Sigmoid colon (tissue), 7 donors: ENCODE measurements around the gene SMC3. TPM values are rescaled to one million over a fixed set of nuclear protein-coding genes. Genes with fewer than 3 reads are reported as not detected.
A peak's percentile ranks its signal among the peaks of the same experiment; 100 is the strongest.

ENCODE experiments used
- DNase-seq: peaks from one replicate; pipeline ENCODE4 v3.0.0-alpha.2; 2019
- H3K27ac ChIP-seq, 4 donors: fragments of 200-600 bp; sonication (generic); one replicate each; pipeline ENCODE4 v1.5.1; 2016 to 2019; ENCODE audit warnings: mild to moderate bottlenecking in 1 of 4
- H3K27me3 ChIP-seq, 3 donors: fragments of 200-600 bp; sonication (generic); one replicate each; pipeline ENCODE4 v1.5.1; 2019; ENCODE audit warnings: mild to moderate bottlenecking in 1 of 3
- H3K36me3 ChIP-seq, 4 donors: fragments of 200-600 bp; sonication (generic); one replicate each; pipeline ENCODE4 v1.5.1; 2016 to 2019
- H3K4me1 ChIP-seq, 4 donors: fragments of 200-600 bp; sonication (generic); one replicate each; pipeline ENCODE4 v1.5.1; 2017 to 2019
- H3K4me3 ChIP-seq, 4 donors: fragments of 200-600 bp; sonication (generic); one replicate each; pipeline ENCODE4 v1.5.1; 2017 to 2019; ENCODE audit warnings: mild to moderate bottlenecking in 2 of 4, moderate library complexity in 1 of 4
- H3K9me3 ChIP-seq, 4 donors: fragments of 200-600 bp in 3 of 4; sonication (generic) in 3 of 4; one replicate each; pipeline versions ENCODE4 v1.5.1 to v1.6.1; 2013 to 2019
- EP300 ChIP-seq, 4 donors: sonication (generic); formaldehyde crosslinking; IDR thresholded peaks; one replicate each; pipeline ENCODE4 v1.6.1; 2017; ENCODE audit warnings: antibody characterized with exemption in 4 of 4
- POLR2A ChIP-seq, 2 donors: fragments of 450-650 bp; IDR thresholded peaks; one replicate each; pipeline ENCODE4 v1.6.1; 2016; ENCODE audit warnings: antibody characterized with exemption in 2 of 2, mild to moderate bottlenecking in 2 of 2, moderate library complexity in 2 of 2
- POLR2AphosphoS5 ChIP-seq, 4 donors: sonication (generic); formaldehyde crosslinking; IDR thresholded peaks; one replicate each; pipeline ENCODE4 v1.6.1; 2017; ENCODE audit warnings: antibody characterized with exemption in 4 of 4
- WGBS, 2 donors: extraction: QIAGEN DNeasy Blood & Tissue Kit; methylation state at CpG; one replicate each; pipeline ENCODE4 v1.1.7; 2013; 5-methylcytosine and 5-hydroxymethylcytosine counted together
- intact Hi-C: fragments of 100-400 bp; cut with DNase I; formaldehyde crosslinking; loops from one replicate; pipeline ENCODE4 v1.15.1; 2023
- polyA plus RNA-seq, 3 donors: library from polyadenylated mRNA; stranded (reverse); fragments of 200-250 nt; gene quantifications; one replicate each; pipeline ENCODE4 v1.2.3, GENCODE V29; 2013
- total RNA-seq, 4 donors: library from RNA; depleted of rRNA; stranded (reverse); fragments of >200 nt; gene quantifications; one replicate each; pipeline ENCODE4 v1.1.0, GENCODE V29; 2016
- TF ChIP-seq, protein P1 (sequence below), 4 experiments: fragments of 450-650 bp in 3 of 4; fragments of 200-600 bp in 1 of 4; IDR thresholded peaks; one replicate each; pipeline ENCODE4 v1.5.1; 2016 to 2019; ENCODE audit warnings: antibody characterized with exemption in 4 of 4, mild to moderate bottlenecking in 3 of 4, moderate library complexity in 2 of 4
- donor health status: healthy with polysubstance abuse.
- donor health status: Bipolar disorder and iron deficiency.
- donor health status: healthy.

The SMC3 gene
- total and polyA plus RNA-seq, 7 donors: 12.6 to 43.5 (median 27.2) TPM

DNA sequence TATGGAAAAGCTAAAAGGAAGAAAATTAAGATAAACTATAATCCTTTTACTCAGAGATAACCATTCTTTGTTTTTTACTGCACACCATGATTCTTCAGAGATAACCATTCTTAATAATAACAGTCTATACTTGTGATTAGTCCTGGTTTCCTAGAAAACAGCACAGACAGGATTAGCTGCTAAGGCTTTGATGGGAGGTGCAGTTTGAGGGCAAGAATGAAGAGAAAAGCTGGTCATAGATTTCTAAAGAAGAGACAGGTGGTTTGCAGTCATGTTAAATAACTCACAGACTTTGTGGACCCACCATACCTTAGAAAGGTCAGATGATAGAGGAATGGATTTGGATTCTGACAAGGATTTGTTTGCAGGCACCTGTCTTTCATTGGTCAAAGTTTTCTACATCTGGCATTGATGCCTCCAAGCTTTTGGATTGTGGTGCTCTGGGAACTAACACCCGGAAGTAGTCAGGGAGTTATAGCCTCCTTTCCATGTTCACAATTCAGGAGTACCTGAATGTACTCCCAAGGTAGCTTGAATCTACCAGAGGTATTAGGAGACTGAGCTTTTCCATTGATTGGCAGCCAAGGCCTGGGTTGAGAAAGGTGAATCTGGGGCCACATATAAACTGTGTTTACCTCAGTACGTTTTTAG, 3.7 kb downstream of the SMC3 start:
- WGBS, 2 donors: 71 to 80% methylated on average over 2 of the region's 2 CpGs
- H3K27me3 ChIP-seq: no peaks in the 10 kb centered on the region
- no peak for TF ChIP-seq POLR2AphosphoS5 (IDR thresholded peaks at IDR 0.05)
- TF ChIP-seq, protein P1, sequence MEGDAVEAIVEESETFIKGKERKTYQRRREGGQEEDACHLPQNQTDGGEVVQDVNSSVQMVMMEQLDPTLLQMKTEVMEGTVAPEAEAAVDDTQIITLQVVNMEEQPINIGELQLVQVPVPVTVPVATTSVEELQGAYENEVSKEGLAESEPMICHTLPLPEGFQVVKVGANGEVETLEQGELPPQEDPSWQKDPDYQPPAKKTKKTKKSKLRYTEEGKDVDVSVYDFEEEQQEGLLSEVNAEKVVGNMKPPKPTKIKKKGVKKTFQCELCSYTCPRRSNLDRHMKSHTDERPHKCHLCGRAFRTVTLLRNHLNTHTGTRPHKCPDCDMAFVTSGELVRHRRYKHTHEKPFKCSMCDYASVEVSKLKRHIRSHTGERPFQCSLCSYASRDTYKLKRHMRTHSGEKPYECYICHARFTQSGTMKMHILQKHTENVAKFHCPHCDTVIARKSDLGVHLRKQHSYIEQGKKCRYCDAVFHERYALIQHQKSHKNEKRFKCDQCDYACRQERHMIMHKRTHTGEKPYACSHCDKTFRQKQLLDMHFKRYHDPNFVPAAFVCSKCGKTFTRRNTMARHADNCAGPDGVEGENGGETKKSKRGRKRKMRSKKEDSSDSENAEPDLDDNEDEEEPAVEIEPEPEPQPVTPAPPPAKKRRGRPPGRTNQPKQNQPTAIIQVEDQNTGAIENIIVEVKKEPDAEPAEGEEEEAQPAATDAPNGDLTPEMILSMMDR (IDR thresholded peaks at IDR 0.05): no peak
- TF ChIP-seq EP300 (IDR thresholded peaks at IDR 0.05): no peak
- no peak for TF ChIP-seq POLR2A (IDR thresholded peaks at IDR 0.05)
- no peak overlapping the region for H3K27ac ChIP-seq
- no peaks in the 10 kb centered on the region for H3K9me3 ChIP-seq
- peaks cover 0 to 72% (median 55%) of the 10 kb centered on the region in 4 donors for H3K4me1 ChIP-seq
- DNase-seq: no peak
- peaks cover 0 to 10% (median 0%) of the 10 kb centered on the region in 4 donors for H3K36me3 ChIP-seq
- intact Hi-C loops: no loop called here
- no peak overlapping the region for H3K4me3 ChIP-seq

DNA sequence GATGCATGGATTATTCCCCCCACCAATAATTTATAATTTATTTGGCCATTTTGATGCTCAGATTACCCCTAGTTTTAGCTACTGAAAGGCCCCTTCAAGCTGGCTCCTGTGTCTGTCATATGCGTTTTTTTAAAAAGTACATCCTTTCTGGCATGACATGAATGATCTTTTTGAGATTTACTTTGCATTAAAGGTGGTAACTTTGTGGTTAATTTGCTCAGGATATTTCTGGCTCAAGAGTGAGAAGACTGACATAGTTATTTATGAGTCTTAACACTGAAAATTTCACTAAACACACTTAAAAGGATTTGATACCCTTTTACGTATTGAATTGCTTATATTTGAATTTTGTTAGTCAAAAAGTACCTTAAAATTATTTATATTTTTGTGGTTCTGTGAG, 5.4 kb downstream of the SMC3 start:
- no peaks in the 10 kb centered on the region for H3K27me3 ChIP-seq
- 67 to 80% methylated on average over 2 of the region's 2 CpGs for WGBS, 2 donors
- TF ChIP-seq, protein P1 (IDR thresholded peaks at IDR 0.05): no peak
- TF ChIP-seq POLR2A (IDR thresholded peaks at IDR 0.05): no peak
- no peak for TF ChIP-seq POLR2AphosphoS5 (IDR thresholded peaks at IDR 0.05)
- TF ChIP-seq EP300 (IDR thresholded peaks at IDR 0.05): no peak
- peaks cover 0 to 74% (median 48%) of the 10 kb centered on the region in 4 donors for H3K4me1 ChIP-seq
- H3K27ac ChIP-seq: no peak overlapping the region
- H3K36me3 ChIP-seq: peaks cover 0 to 18% (median 2%) of the 10 kb centered on the region in 4 donors
- intact Hi-C loops: no loop called here
- DNase-seq: no peak
- no peak overlapping the region for H3K4me3 ChIP-seq
- H3K9me3 ChIP-seq: no peaks in the 10 kb centered on the region

GRCh38 chr10:110574420-110574819, 6.9 kb downstream of the SMC3 start:
- H3K4me1 ChIP-seq: peaks cover 0 to 63% (median 37%) of the 10 kb centered on the region in 4 donors
- intact Hi-C loops: no loop called here
- TF ChIP-seq POLR2AphosphoS5 (IDR thresholded peaks at IDR 0.05): no peak
- TF ChIP-seq EP300 (IDR thresholded peaks at IDR 0.05): no peak
- TF ChIP-seq, protein P1 (IDR thresholded peaks at IDR 0.05): no peak
- no peak for TF ChIP-seq POLR2A (IDR thresholded peaks at IDR 0.05)
- H3K36me3 ChIP-seq: peaks cover 9 to 33% (median 14%) of the 10 kb centered on the region in 4 donors
- no peaks in the 10 kb centered on the region for H3K27me3 ChIP-seq
- WGBS, 2 donors: 86 to 87% methylated on average over 5 of the region's 5 CpGs
- H3K9me3 ChIP-seq: no peaks in the 10 kb centered on the region
- H3K27ac ChIP-seq: peak overlapping the region in 1 of 4 donors; percentile 6
- no peak overlapping the region for H3K4me3 ChIP-seq
- no peak for DNase-seq

DNA sequence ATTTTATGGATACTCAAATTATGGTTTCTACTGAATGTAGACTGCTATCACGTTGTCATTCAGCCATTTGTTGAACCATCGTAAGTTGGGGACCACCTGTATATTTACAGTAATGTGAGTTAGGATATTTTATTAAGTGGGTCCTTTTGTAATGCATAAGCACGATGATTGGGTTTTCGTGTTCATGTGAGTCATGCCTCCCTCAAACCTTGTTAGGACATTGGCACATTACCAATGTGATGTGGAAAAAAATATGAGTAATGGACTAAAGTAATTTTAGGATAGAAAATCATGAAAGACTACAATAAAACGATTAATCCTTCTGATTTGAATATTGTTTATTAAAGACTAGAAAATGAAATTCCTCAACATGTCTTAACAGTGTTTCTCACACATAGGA, 8.7 kb downstream of the SMC3 start:
- Histone ChIP-seq H3K4me3 (no peak overlapping the region), H3K27ac (no peak overlapping the region), H3K9me3 (no peaks in the 10 kb centered on the region), H3K36me3 (peaks cover 17 to 51% (median 28%) of the 10 kb centered on the region in 4 donors), H3K4me1 (peaks cover 0 to 45% (median 24%) of the 10 kb centered on the region in 4 donors), H3K27me3 (no peaks in the 10 kb centered on the region)
- TF ChIP-seq POLR2A (IDR thresholded peaks at IDR 0.05): no peak
- no peak for TF ChIP-seq POLR2AphosphoS5 (IDR thresholded peaks at IDR 0.05)
- TF ChIP-seq, protein P1 (IDR thresholded peaks at IDR 0.05): no peak
- TF ChIP-seq EP300 (IDR thresholded peaks at IDR 0.05): no peak
- intact Hi-C loops: no loop called here
- WGBS, 2 donors: 79 to 88% methylated on average over 5 of the region's 5 CpGs
- DNase-seq: no peak
